ENCODE measurements around the gene VEGFC. TPM values are rescaled to one million over a fixed set of nuclear protein-coding genes. Genes with fewer than 3 reads are reported as not detected.
A peak's percentile ranks its signal among the peaks of the same experiment; 100 is the strongest.

The VEGFC gene
- total RNA-seq, 1 donor from 2014 or later: 8.7 TPM

DNA sequence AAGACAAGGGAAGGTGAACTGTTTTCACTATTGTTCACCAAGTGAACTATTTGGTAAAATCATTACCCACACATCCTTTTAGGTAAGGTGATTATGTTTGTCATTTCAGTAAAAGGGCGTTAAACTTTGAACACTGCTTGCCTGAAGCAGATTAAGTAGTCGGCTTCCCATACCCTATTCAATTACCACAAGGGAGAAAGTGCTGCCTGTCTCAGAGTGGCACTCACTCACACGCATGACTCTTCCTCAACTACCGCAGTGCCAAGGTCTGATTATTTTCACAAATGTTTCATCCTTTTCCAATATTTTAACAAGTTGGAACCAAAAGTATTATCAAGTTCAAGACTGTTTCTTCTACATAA lies 11.0 kb downstream of the VEGFC start:
- no peak overlapping the region for H3K4me3 ChIP-seq (ENCODE audit: low read depth, low read length)
- no peak for FAIRE-seq
- TF ChIP-seq, protein P1, sequence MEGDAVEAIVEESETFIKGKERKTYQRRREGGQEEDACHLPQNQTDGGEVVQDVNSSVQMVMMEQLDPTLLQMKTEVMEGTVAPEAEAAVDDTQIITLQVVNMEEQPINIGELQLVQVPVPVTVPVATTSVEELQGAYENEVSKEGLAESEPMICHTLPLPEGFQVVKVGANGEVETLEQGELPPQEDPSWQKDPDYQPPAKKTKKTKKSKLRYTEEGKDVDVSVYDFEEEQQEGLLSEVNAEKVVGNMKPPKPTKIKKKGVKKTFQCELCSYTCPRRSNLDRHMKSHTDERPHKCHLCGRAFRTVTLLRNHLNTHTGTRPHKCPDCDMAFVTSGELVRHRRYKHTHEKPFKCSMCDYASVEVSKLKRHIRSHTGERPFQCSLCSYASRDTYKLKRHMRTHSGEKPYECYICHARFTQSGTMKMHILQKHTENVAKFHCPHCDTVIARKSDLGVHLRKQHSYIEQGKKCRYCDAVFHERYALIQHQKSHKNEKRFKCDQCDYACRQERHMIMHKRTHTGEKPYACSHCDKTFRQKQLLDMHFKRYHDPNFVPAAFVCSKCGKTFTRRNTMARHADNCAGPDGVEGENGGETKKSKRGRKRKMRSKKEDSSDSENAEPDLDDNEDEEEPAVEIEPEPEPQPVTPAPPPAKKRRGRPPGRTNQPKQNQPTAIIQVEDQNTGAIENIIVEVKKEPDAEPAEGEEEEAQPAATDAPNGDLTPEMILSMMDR (IDR thresholded peaks at IDR 0.05; ENCODE audit: insufficient read depth, low read length, severe bottlenecking): no peak

DNA sequence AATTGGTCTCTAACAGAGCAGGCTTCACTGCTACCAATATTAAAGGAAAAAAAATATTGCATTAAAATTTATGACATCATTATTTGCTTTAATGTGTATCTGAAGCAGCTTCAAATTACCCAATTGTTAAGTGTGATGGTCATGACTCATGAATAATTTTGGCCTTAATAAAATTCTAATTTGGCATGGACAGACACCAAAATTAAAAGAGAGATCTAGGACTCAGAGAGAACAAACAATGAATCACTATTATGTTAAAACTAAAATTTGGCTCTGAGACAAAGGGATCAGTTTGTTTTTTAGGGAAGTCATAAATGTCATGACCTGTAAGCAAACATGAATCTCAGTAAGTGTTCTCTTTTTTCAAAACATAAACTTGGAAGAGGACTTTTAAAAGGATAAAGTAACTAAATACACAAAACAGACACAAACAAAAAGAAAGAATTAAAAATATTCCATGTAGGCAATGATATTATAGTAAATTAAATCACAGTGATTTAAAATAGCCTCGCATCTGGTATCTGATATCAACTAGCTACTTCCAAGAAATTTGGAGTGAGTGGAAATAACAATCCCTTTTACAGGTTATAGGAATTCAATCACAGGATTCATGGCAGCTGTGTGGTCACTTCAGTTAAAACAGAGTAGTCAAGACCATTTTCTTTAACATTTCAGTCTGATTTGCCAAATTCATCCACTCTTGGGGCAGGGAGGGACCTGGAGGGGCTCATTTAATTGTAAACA lies 11.6 kb downstream of the VEGFC start:
- Histone ChIP-seq H3K4me3 (ENCODE audit: low read depth, low read length) (no peak overlapping the region), H3K36me3 (ENCODE audit: control insufficient read depth, insufficient read depth, low read length) (no peaks in the 10 kb centered on the region), H3K27me3 (ENCODE audit: control insufficient read depth, insufficient read depth, low read length) (no peaks in the 10 kb centered on the region)
- TF ChIP-seq, protein P1 (IDR thresholded peaks at IDR 0.05; ENCODE audit: insufficient read depth, low read length, severe bottlenecking): no peak
- FAIRE-seq (no peak), DNase-seq (ENCODE audit: low read depth) (peak; percentile 94)

More for the DNA sequence above, 11.0 kb downstream of the VEGFC start:
- H3K27me3 ChIP-seq (ENCODE audit: control insufficient read depth, insufficient read depth, low read length): no peaks in the 10 kb centered on the region
- H3K36me3 ChIP-seq (ENCODE audit: control insufficient read depth, insufficient read depth, low read length): no peaks in the 10 kb centered on the region
- DNase-seq (ENCODE audit: low read depth): peak; percentile 53

GRCh38 chr4:176779421-176779820 lies 13.3 kb downstream of the VEGFC start:
- no peak for FAIRE-seq
- no peaks in the 10 kb centered on the region for H3K36me3 ChIP-seq (ENCODE audit: control insufficient read depth, insufficient read depth, low read length)
- H3K27me3 ChIP-seq (ENCODE audit: control insufficient read depth, insufficient read depth, low read length): no peaks in the 10 kb centered on the region
- TF ChIP-seq, protein P1 (IDR thresholded peaks at IDR 0.05; ENCODE audit: insufficient read depth, low read length, severe bottlenecking): no peak
- H3K4me3 ChIP-seq (ENCODE audit: low read depth, low read length): no peak overlapping the region
- DNase-seq (ENCODE audit: low read depth): no peak

GRCh38 chr4:176778491-176778890 lies 14.2 kb downstream of the VEGFC start:
- DNase-seq (ENCODE audit: low read depth) (peak; percentile 79), FAIRE-seq (no peak)
- Histone ChIP-seq H3K36me3 (ENCODE audit: control insufficient read depth, insufficient read depth, low read length) (peaks cover 1% of the 10 kb centered on the region), H3K4me3 (ENCODE audit: low read depth, low read length) (no peak overlapping the region), H3K27me3 (ENCODE audit: control insufficient read depth, insufficient read depth, low read length) (no peaks in the 10 kb centered on the region)
- TF ChIP-seq, protein P1 (IDR thresholded peaks at IDR 0.05; ENCODE audit: insufficient read depth, low read length, severe bottlenecking): no peak

DNA sequence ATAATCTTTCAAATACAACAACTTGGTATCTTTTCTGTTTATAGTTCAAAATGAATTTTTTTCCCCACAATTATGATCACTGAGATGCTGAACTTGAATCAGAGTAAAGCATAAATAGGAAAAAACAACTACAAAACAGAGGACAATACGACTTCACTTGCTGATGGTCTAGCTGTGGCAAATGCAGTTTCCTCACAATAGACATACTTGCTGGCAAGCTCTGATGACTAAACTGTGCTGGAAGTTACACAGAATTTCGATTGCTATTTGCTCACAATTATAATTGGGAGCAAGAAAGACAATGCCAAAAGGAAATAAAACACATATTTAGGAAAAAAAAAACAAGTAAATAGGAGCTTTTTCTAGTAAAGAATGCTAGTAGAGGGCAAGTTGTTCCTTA lies 14.7 kb downstream of the VEGFC start:
- TF ChIP-seq, protein P1 (IDR thresholded peaks at IDR 0.05; ENCODE audit: insufficient read depth, low read length, severe bottlenecking): no peak
- H3K36me3 ChIP-seq (ENCODE audit: control insufficient read depth, insufficient read depth, low read length): peaks cover 1% of the 10 kb centered on the region
- DNase-seq (ENCODE audit: low read depth) (peak; percentile 65), FAIRE-seq (no peak)
- H3K27me3 ChIP-seq (ENCODE audit: control insufficient read depth, insufficient read depth, low read length): no peaks in the 10 kb centered on the region
- no peak overlapping the region for H3K4me3 ChIP-seq (ENCODE audit: low read depth, low read length)

DNA sequence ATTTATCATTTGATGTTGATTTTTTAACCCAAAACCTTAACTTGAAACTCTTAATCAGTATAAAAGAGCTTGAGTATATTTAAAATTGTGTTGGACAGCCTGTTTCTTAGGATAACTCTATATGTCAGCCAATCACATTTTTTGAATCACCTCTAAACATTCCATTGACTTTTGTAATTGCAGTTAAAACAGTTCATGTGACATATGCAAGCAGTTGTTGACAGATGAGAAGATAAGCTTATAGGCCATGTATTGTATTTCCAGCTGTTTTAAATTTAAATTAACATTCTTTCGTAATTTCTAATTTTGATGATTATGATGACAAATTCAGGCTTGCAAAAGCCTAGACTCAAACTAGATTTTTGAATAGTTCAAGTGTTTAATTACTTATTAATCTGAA lies 17.4 kb downstream of the VEGFC start:
- H3K4me3 ChIP-seq (ENCODE audit: low read depth, low read length): no peak overlapping the region
- TF ChIP-seq, protein P1 (IDR thresholded peaks at IDR 0.05; ENCODE audit: insufficient read depth, low read length, severe bottlenecking): no peak
- peak; percentile 72 for DNase-seq (ENCODE audit: low read depth)
- no peaks in the 10 kb centered on the region for H3K27me3 ChIP-seq (ENCODE audit: control insufficient read depth, insufficient read depth, low read length)
- peaks cover 1% of the 10 kb centered on the region for H3K36me3 ChIP-seq (ENCODE audit: control insufficient read depth, insufficient read depth, low read length)
- no peak for FAIRE-seq

Measured in bronchial epithelial cell (primary cell).